B cell (primary cell): ENCODE measurements around the gene ZNF506. TPM values are rescaled to one million over a fixed set of nuclear protein-coding genes. Genes with fewer than 3 reads are reported as not detected.

Source experiments
- ATAC-seq: fragments of 200-7000 bp; cut with Tn5 transposase; one replicate; pipeline ENCODE4 v1.10.0; 2021; ENCODE audit warnings: low read depth, mild to moderate bottlenecking, moderate number of reproducible peaks, moderate library complexity
- CTCF ChIA-PET: fragments of 350-600 bp; sonication (Branson Sonifier 250); formaldehyde crosslinking; loops from one replicate; lab custom pipeline; 2021; ENCODE audit warnings: antibody characterized with exemption, inconsistent platforms; lab: Charles Lee
- POLR2A ChIA-PET: fragments of 350-600 bp; sonication (Branson Sonifier 250); formaldehyde crosslinking; loops from one replicate; lab custom pipeline; 2021; ENCODE audit warnings: antibody characterized with exemption; lab: Charles Lee
- DNase-seq: peaks from one replicate; pipeline ENCODE4 v3.0.0; 2013
- H2AFZ ChIP-seq: 2 replicates; pipeline ENCODE4 v1.6.1; 2012; ENCODE audit warnings: mild to moderate bottlenecking, low read depth, low read length; ENCODE audit not compliant: insufficient read depth, poor library complexity, severe bottlenecking
- H3K27ac ChIP-seq, 2 donors: 1 replicate in 1 of 2; 2 replicates in 1 of 2; pipeline ENCODE4 v1.5.1; 2012 to 2013; ENCODE audit warnings: low read length in 2 of 2, mild to moderate bottlenecking in 2 of 2, moderate library complexity in 1 of 2
- H3K27me3 ChIP-seq, 4 experiments: fragments of 200-600 bp in 1 of 4; sonication (generic) in 1 of 4; replicated peaks in 1 of 4; 1 replicate in 2 of 4; 2 replicates in 2 of 4; pipeline versions ENCODE4 v1.6.1 to v1.7.0; 2013 to 2016; ENCODE audit warnings: low read length in 3 of 4, mild to moderate bottlenecking in 2 of 4, mixed read lengths in 1 of 4, moderate library complexity in 1 of 4; ENCODE audit not compliant: insufficient read depth in 4 of 4, control insufficient read depth in 3 of 4; ENCODE audit errors: control extremely low read depth in 1 of 4
- H3K36me3 ChIP-seq, 2 experiments: replicated peaks in 1 of 2; 1 replicate in 1 of 2; 2 replicates in 1 of 2; pipeline versions ENCODE4 v1.6.1 to v1.7.1; 2013; ENCODE audit warnings: low read length in 1 of 2; ENCODE audit not compliant: insufficient read depth in 2 of 2, control insufficient read depth in 1 of 2; ENCODE audit errors: control extremely low read depth in 1 of 2, extremely low read depth in 1 of 2
- H3K4me1 ChIP-seq, 2 donors: fragments of 200-600 bp in 1 of 2; sonication (generic) in 1 of 2; 1 replicate in 1 of 2; 2 replicates in 1 of 2; pipeline versions ENCODE4 v1.5.1 to v1.6.1; 2013 to 2017; ENCODE audit warnings: low read length in 2 of 2; ENCODE audit not compliant: control insufficient read depth in 2 of 2, insufficient read depth in 2 of 2
- H3K4me2 ChIP-seq: replicated peaks from 2 replicates; pipeline ENCODE3; 2012; ENCODE audit warnings: mild to moderate bottlenecking, low read depth, low read length; ENCODE audit not compliant: poor library complexity, severe bottlenecking
- H3K4me3 ChIP-seq, 5 experiments: fragments of 200-600 bp in 1 of 5; sonication (generic) in 1 of 5; 1 replicate in 3 of 5; 2 replicates in 2 of 5; pipeline versions ENCODE4 v1.5.1 to v1.7.0; 2011 to 2016; ENCODE audit warnings: low read length in 4 of 5, mild to moderate bottlenecking in 4 of 5, low read depth in 2 of 5, control low read depth in 1 of 5, moderate library complexity in 1 of 5; ENCODE audit not compliant: insufficient read depth in 1 of 5; ENCODE audit errors: control extremely low read depth in 1 of 5, extremely low read depth in 1 of 5
- H3K79me2 ChIP-seq: fragments of 200-600 bp; sonication (generic); one replicate; pipeline ENCODE4 v1.6.0; 2016; ENCODE audit warnings: low read length; ENCODE audit not compliant: control insufficient read depth, insufficient read depth
- H3K9ac ChIP-seq: fragments of 200-600 bp; sonication (generic); 2 replicates; pipeline ENCODE4 v1.6.1; 2017; ENCODE audit warnings: mild to moderate bottlenecking, low read length, moderate library complexity
- H3K9me3 ChIP-seq, 3 donors: one replicate each; pipeline versions ENCODE4 v1.6.1 to v1.7.1; 2013; ENCODE audit warnings: low read length in 2 of 3; ENCODE audit not compliant: control insufficient read depth in 2 of 3, insufficient read depth in 1 of 3; ENCODE audit errors: control extremely low read depth in 1 of 3
- H4K20me1 ChIP-seq: 2 replicates; pipeline ENCODE4 v1.6.0; 2012; ENCODE audit warnings: mild to moderate bottlenecking, low read length; ENCODE audit not compliant: insufficient read depth, control insufficient read depth, poor library complexity, severe bottlenecking
- H3K27ac Mint-ChIP-seq: one replicate; pipeline ENCODE4 v1.8.0; 2021; ENCODE audit warnings: mixed read lengths
- H3K27me3 Mint-ChIP-seq: one replicate; pipeline ENCODE4 v1.8.0; 2021; ENCODE audit warnings: mixed read lengths
- H3K4me1 Mint-ChIP-seq: one replicate; pipeline ENCODE4 v1.8.0; 2021; ENCODE audit warnings: mixed read lengths
- H3K4me3 Mint-ChIP-seq: one replicate; pipeline ENCODE4 v1.8.0; 2021; ENCODE audit warnings: mixed read lengths
- H3K9me3 Mint-ChIP-seq: one replicate; pipeline ENCODE4 v1.8.0; 2022; ENCODE audit warnings: mixed read lengths; ENCODE audit not compliant: insufficient read depth
- EZH2 ChIP-seq: IDR thresholded peaks from 2 replicates; pipeline ENCODE4 v1.6.1; 2012; ENCODE audit warnings: borderline replicate concordance, low read depth, mild to moderate bottlenecking, moderate library complexity, low read length; ENCODE audit not compliant: insufficient read depth, poor library complexity, severe bottlenecking
- WGBS: methylation state at CpG from one replicate; pipeline ENCODE4 v1.1.5; 2013; ENCODE audit warnings: missing lambda C conversion rate; ENCODE audit not compliant: insufficient coverage; 5-methylcytosine and 5-hydroxymethylcytosine counted together
- intact Hi-C: fragments of 100-400 bp; cut with micrococcal nuclease; formaldehyde crosslinking; loops from one replicate; pipeline ENCODE4 v1.10.0; 2022
- polyA plus RNA-seq: library from polyadenylated mRNA; depleted of rRNA; stranded (reverse); fragments of >200 nt; gene quantifications from 2 replicates; pipeline ENCODE4 v1.2.3, GENCODE V29; 2012
- small RNA-seq: library from RNA; depleted of rRNA; stranded (forward); fragments of <200 nt; gene quantifications from one replicate; pipeline ENCODE3, GENCODE V24; 2012; ENCODE audit warnings: low replicate concordance, low read depth; ENCODE audit not compliant: insufficient read length
- total RNA-seq, 2 donors: library from RNA; stranded (reverse); fragments of 120-200 nt in 1 of 2; gene quantifications; 1 replicate in 1 of 2; 2 replicates in 1 of 2; pipeline versions ENCODE4 v1.2.3 to v1.2.4, GENCODE V29; 2013 to 2022
- TF ChIP-seq, protein P1 (sequence below): fragments of 200-600 bp; IDR thresholded peaks from one replicate; pipeline ENCODE4 v1.8.0; 2022; ENCODE audit warnings: antibody characterized with exemption, mild to moderate bottlenecking

Gene ZNF506
- total and polyA plus RNA-seq, 2 donors (not counting 1 experiment from before 2014, with no cell fraction given), result 25.6 to 67.6 TPM

DNA sequence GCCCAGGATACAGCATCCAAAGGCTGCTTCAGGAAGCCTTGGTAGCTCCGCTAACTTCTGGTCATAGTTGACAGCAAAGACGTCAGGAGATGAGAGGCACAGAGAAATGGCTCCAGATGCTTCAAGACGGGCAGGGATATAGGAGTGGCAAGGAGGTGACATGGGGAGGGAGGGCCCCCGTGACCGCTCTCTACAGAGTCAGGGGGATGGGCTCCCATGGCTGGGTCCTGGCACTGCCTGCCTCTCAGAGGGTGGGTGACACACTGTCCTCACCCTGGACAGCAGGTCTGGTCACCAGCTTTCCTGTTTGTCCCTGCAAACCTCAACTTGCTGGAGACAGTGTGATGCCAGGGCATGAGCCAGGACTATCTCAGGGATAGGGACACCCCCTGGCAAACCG, 78.4 kb downstream of the ZNF506 start:
- intact Hi-C loops, result no loop called here
- Mint-ChIP-seq H3K4me1 (no peaks in the 10 kb centered on the region), H3K27me3 (no peaks in the 10 kb centered on the region), H3K9me3 (no peaks in the 10 kb centered on the region), H3K4me3 (no peak overlapping the region), H3K27ac (no peak overlapping the region)
- no peaks in the 10 kb centered on the region for H3K36me3 ChIP-seq
- H3K9me3 ChIP-seq, result peaks cover 0 to 9% (median 0%) of the 10 kb centered on the region in 3 donors
- DNase-seq, result no peak
- H4K20me1 ChIP-seq, result no peaks in the 10 kb centered on the region
- no peak for ATAC-seq
- no peak overlapping the region for H3K27ac ChIP-seq
- TF ChIP-seq, protein P1, sequence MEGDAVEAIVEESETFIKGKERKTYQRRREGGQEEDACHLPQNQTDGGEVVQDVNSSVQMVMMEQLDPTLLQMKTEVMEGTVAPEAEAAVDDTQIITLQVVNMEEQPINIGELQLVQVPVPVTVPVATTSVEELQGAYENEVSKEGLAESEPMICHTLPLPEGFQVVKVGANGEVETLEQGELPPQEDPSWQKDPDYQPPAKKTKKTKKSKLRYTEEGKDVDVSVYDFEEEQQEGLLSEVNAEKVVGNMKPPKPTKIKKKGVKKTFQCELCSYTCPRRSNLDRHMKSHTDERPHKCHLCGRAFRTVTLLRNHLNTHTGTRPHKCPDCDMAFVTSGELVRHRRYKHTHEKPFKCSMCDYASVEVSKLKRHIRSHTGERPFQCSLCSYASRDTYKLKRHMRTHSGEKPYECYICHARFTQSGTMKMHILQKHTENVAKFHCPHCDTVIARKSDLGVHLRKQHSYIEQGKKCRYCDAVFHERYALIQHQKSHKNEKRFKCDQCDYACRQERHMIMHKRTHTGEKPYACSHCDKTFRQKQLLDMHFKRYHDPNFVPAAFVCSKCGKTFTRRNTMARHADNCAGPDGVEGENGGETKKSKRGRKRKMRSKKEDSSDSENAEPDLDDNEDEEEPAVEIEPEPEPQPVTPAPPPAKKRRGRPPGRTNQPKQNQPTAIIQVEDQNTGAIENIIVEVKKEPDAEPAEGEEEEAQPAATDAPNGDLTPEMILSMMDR, result no peak
- TF ChIP-seq EZH2, result no peak
- ChIA-PET CTCF (no interaction called here), POLR2A (no interaction called here)
- no peaks in the 10 kb centered on the region for H3K27me3 ChIP-seq
- WGBS, result 95% methylated on average over 6 of the region's 6 CpGs
- no peak overlapping the region for H3K4me2 ChIP-seq
- no peak overlapping the region for H3K4me3 ChIP-seq
- peaks cover 0 to 3% of the 10 kb centered on the region in 2 donors for H3K4me1 ChIP-seq
- H3K9ac ChIP-seq, result no peak overlapping the region
- H3K79me2 ChIP-seq, result no peaks in the 10 kb centered on the region
- H2AFZ ChIP-seq, result no peak overlapping the region

DNA sequence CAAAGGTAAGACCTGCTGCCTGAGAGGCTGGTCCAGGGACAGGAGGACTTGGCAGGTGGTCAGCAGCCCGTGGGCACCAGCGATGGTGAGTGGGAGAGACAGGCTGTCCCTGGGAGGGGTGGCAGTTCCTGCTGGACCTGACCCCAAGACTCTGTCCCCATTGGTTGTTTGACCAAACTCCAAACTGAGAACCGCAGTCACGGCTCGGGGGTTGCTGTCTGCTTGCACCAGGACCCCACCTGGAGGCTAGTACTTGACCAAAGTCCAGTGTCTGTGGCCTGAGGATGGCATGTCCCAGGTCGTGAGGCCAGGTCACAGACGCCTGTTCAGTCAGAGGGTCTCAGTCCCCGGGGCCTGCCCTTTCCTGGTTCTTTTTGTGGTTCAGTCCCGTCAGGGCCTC, 78.8 kb downstream of the ZNF506 start:
- intact Hi-C loops, result no loop called here
- Histone ChIP-seq H3K9ac (no peak overlapping the region), H3K27me3 (no peaks in the 10 kb centered on the region), H3K9me3 (peaks cover 0 to 10% (median 0%) of the 10 kb centered on the region in 3 donors), H4K20me1 (no peaks in the 10 kb centered on the region), H3K4me1 (peaks cover 0 to 3% of the 10 kb centered on the region in 2 donors), H3K36me3 (no peaks in the 10 kb centered on the region), H3K79me2 (no peaks in the 10 kb centered on the region), H2AFZ (no peak overlapping the region), H3K4me3 (no peak overlapping the region), H3K4me2 (no peak overlapping the region), H3K27ac (no peak overlapping the region)
- ChIA-PET CTCF (no interaction called here), POLR2A (no interaction called here)
- 88% methylated on average over 9 of the region's 9 CpGs for whole genome bisulfite sequencing
- Mint-ChIP-seq H3K27ac (no peak overlapping the region), H3K27me3 (no peaks in the 10 kb centered on the region), H3K4me1 (no peaks in the 10 kb centered on the region), H3K4me3 (no peak overlapping the region), H3K9me3 (no peaks in the 10 kb centered on the region)
- no peak for DNase-seq
- TF ChIP-seq, protein P1, result no peak
- TF ChIP-seq EZH2, result no peak
- ATAC-seq, result no peak

Small RNA genes lying within 50 kb of the gene (small RNA-seq; reads per million reads assigned to genes)
- gene AC011477.5, result not detected

Other genes starting within 250 kb of the ZNF506 start
- gene PBX4, start 203.1 kb downstream of the ZNF506 start, total RNA-seq, result 11.7 and 11.8 TPM in 2 replicates
- gene PBX4, start 203.1 kb downstream of the ZNF506 start, polyA plus RNA-seq, result 6.0 and 11.7 TPM in 2 replicates
- gene LPAR2, start 193.5 kb downstream of the ZNF506 start, total RNA-seq, result 27.1 and 30.3 TPM in 2 replicates
- gene LPAR2, start 193.5 kb downstream of the ZNF506 start, polyA plus RNA-seq, result 37.2 and 46.8 TPM in 2 replicates
- 112 and 114 TPM in 2 replicates for gene GMIP, start 178.1 kb downstream of the ZNF506 start, total RNA-seq
- 57.0 and 64.7 TPM in 2 replicates for gene GMIP, start 178.1 kb downstream of the ZNF506 start, polyA plus RNA-seq
- gene ATP13A1, start 158.1 kb downstream of the ZNF506 start, total RNA-seq, result 153 and 156 TPM in 2 replicates
- gene ATP13A1, start 158.1 kb downstream of the ZNF506 start, polyA plus RNA-seq, result 216 and 277 TPM in 2 replicates
- gene ZNF101, start 152.9 kb downstream of the ZNF506 start, total RNA-seq, result 70.6 and 74.3 TPM in 2 replicates
- gene ZNF101, start 152.9 kb downstream of the ZNF506 start, polyA plus RNA-seq, result 12.2 and 15.2 TPM in 2 replicates
- gene ZNF14, start 88.6 kb downstream of the ZNF506 start, total RNA-seq, result 21.0 and 22.5 TPM in 2 replicates
- gene ZNF14, start 88.6 kb downstream of the ZNF506 start, polyA plus RNA-seq, result 3.4 and 6.0 TPM in 2 replicates
- 28.6 and 33.7 TPM in 2 replicates for gene ZNF253, start 44.1 kb upstream of the ZNF506 start, total RNA-seq
- gene ZNF253, start 44.1 kb upstream of the ZNF506 start, polyA plus RNA-seq, result 5.5 and 6.2 TPM in 2 replicates
- 12.5 and 13.3 TPM in 2 replicates for gene ZNF93, start 79.2 kb upstream of the ZNF506 start, total RNA-seq
- 2.9 and 4.8 TPM in 2 replicates for gene ZNF93, start 79.2 kb upstream of the ZNF506 start, polyA plus RNA-seq
- gene ZNF682, start 217.8 kb upstream of the ZNF506 start, total RNA-seq, result 11.3 and 16.0 TPM in 2 replicates
- gene ZNF682, start 217.8 kb upstream of the ZNF506 start, polyA plus RNA-seq, result 1.8 and 2.0 TPM in 2 replicates